Stimulated activated naive CD4-positive, alpha-beta T cell (primary cell): ENCODE data around the gene STYK1.
"Not testable (repeated sequence)": the region's sequence is repeated elsewhere in the genome, so short reads cannot be mapped to it uniquely, and the experiment has no call there.

Experiments used
- DNase-seq, 6 experiments: peaks; one replicate each; lab custom pipeline; 2025; lab: John Stamatoyannopoulos, UW

STYK1 gene

DNA sequence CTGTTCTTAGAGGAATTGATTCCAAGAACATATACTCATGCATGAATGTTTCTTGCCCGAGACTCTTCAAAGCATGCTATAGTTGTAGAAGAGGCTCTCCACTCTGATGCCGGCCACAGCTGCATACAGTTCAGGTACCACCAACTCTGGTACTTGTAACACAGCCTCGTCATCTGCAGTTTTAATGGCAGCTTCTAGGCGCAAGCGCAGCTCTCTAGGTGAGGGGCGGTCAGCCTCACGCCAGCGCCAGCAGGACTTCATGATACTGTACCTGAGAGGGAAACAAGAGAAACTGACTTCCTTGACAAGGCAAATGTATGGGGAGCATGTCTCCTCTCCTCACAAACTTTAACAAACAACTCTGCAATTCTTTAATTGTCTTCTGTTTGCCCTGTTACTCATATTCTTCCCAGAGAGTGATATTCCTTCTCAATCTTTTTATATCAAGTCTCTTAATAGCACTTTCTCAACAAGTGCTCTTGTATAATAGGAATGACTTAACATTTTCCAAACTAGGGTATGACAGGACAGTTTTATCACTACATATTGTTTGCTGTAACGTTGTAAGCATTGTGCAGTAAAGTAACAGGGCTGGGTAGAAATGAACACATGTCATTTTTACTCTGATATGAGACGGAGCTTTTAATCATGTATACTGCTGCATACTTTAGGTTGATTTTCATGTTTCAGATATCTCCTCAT lies 53.6 kb downstream of the STYK1 start:
- no peak for DNase-seq

DNA sequence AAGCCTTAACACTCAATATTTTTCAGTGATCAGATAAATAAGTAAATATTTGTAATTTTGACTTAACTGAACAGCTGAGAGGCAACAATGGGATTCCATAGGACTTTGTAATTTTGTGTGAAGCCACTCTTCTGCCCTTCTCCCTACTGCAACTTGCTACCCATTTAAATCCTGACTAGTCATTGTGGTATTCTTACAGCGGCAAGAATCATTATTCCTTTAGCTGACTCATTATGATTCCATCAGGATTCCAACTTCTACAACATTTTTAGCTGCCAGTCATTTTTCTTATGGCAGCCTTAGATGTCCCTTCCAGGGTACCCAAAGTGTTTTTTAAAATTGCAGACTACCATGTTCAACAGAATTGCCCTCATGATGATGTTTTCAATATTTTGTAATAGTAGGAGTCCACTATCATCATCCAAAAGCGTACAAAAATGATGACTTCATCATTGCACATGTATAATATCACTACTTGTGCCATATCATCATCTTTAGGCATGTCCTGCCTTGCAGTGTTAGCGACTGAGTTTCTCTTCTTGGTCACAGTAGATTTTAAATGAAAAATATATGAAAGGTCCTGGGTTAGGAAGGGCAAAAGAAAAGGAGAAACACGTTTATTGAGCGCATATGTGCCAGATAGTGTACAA lies 55.4 kb downstream of the STYK1 start:
- no peak for DNase-seq

DNA sequence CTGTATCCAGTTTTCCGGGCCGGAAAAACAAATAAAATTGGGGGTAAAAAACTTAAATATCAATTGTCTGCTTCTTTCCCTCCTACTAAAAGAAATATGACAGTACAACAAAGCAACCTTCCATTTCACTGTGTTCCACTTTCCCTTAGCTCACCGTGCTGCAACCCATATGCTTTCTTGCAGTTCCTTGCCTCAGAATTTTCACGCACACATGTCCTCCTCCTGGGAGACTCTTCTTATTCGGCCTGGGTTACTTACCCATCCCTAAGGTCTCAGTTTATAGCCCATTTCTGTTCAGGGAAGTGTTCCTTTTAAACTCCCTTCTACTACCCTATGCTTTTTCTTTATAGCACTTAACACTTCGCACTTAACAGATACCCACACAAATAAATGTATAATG lies 56.0 kb downstream of the STYK1 start:
- DNase-seq = no peak

DNA sequence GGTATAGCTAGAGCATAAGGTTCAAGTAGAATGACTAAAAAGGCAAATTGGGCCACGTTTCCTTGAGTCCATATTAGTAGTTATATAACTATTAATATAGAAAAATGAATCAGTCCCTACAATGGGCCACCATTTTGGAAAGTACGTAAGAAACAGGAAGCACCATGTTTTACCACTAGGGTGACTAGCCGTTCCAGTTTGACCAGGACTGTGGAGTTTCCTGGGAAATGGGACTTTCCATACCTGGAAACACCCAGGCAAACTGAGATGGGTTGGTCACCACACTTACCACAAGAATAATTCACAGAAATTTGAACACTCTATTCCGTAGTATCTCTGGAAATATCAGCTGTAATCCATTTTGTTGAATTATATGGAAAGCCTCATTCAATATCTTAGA lies 58.3 kb downstream of the STYK1 start:
- no peak for DNase-seq

DNA sequence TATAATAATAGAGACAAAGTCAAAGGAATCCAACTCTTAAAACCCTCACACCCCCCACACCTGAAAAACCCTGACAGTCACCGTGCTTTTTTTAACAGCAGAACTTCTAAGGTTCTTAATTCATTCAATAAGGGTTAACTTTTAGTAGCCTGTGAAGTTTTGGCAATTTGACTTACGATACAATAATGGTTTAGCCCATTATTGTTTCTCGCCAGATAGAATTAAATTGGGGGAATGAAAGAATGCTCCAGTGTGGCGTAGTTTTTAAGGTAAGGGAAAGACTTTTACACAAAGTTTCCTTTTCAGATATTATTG lies 59.8 kb downstream of the STYK1 start:
- DNase-seq = no peak

DNA sequence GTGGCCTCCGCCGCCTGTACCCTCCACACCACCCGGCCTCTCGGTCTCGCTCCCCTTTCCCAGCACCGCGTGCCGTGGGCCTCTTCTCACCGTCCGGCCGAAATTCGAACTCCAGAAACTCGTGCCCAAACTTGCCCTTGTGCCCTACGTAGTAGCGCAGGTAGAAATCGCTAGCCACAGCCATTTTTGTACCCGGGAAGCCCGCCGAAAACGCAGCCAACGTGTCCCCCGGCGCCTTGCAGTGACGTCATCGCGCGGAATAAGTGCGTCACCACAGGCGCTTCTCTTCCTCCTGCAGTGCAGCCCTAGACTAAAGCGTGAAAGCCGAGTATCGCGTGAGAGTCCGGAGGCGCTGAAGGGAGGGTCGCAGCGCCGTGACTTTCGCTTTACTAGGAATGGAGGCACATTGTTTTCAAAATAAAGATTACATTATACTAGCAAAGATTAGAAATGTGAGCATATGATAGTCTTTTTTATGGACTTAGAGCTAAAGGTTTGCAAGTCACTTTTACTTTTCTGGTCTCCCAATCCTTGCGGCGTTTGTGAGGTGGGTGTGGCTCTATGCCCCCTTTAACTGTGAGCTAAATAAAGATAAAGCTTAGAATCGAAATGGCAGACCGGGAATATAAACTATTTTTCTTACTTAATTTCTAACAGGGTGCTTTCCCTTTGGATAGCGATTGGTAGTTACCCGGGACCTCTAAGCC lies 60.4 kb downstream of the STYK1 start, which contains the start of gene MAGOHB:
Gene MAGOHB (minus strand): TSS at position 261 of the 707 bp plus-strand sequence. CDS start 77 bp downstream, at position 184.
- DNase-seq = peak; percentile 93 to 99 (median 96)

DNA sequence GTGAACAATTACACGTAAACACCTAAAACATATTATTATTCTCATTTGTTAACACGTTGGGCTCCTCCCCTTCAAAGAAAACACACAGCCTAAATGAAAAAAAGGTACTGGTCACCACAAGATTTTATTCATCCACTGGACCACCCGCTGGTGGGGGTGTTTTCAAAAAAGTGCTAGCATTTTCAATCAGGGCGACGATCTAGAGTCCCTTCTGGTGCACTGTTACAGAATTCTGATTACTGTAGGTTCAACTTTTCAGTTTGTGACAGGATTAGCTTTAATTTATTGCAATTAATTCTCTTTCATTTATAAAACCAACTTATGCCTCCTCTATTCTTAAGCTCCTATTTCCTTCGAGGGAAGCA lies 60.9 kb downstream of the STYK1 start:
- no peak for DNase-seq

DNA sequence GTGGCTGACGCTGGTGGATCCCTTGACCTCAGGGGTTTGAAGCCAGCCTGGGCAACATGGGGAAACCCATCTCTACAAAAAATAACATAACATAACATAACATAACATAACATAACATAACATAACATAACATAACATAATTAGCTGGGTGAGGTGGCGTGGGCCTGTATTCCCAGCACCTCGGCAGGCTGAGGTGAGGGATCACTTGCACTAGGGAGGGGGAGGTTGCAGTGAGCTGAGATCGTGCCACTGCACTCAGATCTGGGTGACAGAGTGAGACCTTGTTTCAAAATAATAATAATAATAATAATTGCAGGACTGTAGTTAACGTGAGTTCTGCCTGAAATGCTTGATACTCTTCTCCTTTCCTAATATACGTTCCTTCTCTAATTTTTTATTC lies 61.7 kb downstream of the STYK1 start:
- no peak for DNase-seq

DNA sequence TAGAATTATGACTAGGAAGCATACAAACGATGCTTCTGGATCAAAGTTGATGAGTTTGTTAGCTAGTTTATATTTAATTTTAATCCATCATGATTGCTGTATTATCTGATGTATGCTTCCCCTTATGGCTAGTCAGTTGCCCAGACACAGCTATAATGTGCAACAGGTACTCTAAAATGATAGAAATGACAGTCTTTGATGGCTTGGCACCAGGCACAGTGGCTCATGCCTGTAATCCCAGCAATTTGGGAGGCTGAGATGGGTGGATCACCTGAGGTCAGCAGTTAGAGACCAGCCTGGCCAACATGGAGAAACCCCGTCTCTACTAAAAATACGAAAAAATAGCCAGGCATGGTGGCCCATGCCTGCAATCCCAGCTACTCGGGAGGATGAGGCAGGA lies 62.6 kb downstream of the STYK1 start:
- DNase-seq = not testable (repeated sequence)

DNA sequence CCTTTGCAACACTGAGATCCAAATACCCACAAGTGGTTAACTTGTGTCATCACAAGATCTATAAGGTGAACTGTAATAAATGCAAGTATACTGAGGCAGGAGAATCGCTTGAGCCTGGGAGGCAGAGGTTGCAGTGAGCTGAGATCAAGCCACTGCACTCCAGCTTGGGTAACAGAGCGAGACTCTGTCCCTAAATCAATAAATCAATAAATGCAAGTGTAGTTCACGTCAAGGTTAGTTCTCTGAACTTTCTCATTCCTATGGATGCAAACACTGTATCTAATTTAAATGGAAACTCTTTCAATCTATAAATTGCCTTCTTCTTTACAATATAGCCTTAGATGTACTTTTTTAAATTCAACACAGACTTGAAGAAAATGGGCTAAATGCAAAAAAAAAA lies 63.7 kb downstream of the STYK1 start:
- DNase-seq = no peak

DNA sequence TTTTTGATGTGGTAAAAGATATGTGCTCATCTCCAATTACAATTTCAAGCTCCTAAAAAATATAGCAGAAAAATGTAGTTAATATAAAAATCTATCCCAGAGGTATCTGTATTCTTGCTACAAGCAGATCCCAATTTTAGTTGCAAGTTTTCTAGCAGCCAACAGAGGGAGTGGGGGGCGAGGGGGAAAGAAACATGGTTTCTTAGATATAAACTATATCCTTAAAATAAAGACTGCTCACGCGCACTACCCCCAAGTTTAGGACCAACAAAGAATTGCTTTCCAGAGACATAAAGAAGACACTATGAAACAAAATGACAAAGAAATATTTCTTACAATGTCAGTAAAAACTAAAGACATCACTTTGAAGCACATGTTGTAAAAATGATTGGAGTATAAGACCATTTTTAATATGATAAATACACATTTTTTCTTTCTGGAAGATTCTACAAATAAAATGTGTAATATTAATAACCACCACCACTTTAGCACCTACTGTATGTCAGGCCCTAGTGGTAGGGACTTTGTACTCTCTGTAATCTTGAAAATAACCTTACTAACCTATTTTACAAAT lies 65.9 kb downstream of the STYK1 start:
- DNase-seq = peak in 1 of 6 experiments; percentile 2

DNA sequence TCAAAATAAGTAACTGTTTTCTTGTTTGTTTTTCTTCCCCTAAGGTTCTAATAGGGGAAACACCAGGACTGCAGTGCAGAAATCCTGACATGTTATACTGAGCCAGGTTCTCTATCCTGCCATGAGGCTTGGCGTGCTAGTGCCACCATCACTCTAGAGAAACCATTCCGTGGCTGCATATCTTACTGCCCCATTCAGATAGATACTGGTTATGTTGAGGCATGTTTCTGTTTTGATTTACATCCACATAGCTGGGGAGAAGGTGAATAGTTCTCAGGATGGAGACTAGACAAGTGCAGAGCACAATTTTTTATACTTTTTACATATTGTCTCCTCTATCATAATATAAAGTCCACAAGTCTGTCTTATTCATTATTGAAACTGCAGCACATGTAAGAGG lies 72.0 kb downstream of the STYK1 start:
- no peak for DNase-seq

DNA sequence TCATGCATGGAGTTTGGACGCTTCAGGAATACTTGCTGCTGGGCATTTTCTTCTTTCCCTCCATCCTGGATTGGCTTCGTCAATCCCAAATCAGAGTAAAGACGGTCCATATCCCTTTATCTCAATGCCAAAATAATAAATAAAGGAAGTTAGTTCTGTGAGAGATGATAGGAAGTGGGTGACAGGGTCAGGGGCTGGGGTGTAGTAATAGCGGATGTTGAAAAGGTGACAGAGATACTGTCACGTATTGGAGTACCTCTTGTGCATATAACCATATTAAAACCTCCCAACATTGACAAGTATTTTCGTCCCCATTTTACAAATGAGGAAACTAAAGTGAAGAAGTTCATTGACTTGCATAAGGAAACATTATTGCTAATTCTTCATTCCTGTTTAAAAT lies 72.9 kb downstream of the STYK1 start:
- DNase-seq = no peak

DNA sequence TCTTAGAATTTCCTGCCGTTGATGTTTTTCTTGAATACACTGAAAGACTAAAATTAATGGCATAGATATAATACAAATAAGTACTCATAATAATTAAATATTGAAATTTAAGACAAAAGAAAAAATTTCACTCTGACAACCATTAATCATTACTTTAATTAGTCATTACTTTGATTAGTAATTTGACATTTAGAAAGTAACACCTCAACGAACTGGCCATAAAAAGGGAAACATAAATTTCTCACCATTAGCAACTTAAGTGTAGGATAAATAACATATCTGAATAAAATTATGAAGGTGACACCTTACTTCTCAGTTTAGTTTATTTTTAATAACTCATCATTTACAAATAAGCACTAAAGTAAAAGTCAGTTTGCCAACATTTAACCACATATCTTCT lies 78.0 kb downstream of the STYK1 start:
- no peak for DNase-seq

DNA sequence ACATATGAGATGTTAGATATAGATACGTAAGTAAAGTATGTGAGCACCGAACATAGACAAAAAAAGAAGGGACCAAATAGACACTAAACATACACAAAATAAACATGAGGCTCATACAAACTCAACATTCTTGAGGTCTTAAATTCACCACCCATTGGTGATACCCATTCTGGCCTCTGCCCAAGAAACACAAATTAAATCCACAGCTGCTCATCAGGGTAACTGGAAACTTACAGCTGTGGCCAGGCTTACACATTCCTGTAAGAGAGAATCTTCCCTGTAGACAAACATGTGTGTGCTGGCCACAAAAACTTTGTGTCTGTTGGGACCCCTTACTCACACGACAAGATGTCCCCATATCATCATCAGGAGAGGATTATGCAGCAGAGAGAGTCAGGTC lies 82.9 kb downstream of the STYK1 start:
- DNase-seq = no peak

DNA sequence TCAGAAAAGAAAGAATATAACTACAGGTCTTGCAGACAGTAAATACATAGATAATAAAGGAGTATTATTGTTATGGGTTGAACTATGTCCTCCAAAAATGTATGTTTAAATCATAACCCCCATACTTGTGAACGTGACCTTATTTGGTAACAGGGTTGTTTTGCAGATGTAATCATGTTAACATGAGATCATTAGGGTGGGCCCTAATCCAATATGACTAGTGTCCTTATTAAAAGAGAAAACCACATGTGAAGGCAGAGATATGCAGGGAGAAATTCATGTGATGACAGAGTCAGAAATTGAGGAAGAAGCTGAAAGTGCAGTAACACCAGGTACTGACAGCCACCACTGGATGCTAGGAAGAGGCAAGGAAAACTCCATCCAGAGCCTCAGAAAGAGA lies 89.4 kb downstream of the STYK1 start:
- no peak for DNase-seq

DNA sequence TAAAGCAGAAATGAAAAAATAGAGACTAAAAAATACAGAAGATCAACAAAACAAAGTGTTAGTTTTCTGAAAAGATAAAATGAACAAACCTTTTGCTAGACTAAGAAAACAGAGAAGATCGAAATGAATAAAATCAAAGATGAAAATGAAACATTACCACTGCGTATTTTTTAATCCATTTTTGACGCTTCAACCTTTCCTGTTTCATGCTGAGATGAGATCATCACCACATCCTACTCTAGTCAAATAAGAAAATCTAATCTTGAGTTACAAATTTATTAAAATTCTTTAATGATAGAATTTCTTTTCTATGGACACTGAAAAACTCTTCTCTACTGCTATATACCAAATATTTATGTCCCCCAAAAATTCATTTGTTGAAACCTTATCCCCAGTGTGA lies 91.1 kb downstream of the STYK1 start:
- DNase-seq = no peak

DNA sequence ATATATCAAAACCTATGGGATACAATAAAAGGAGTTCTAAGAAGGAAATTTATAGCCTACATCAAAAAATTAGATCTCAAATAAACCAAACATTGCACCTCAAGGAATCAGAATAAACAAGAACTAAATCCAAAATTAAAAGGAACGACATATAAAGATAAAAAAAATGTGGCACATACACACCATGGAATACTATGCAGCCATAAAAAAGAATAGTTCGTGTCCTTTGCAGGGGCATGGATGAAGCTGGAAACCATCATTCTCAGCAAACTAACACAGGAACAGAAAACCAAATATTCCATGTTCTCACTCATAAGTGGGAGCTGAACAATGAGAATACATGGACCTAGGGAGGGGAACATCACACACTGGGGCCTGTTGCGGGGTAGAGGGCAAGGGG lies 91.7 kb downstream of the STYK1 start:
- not testable (repeated sequence) for DNase-seq

DNA sequence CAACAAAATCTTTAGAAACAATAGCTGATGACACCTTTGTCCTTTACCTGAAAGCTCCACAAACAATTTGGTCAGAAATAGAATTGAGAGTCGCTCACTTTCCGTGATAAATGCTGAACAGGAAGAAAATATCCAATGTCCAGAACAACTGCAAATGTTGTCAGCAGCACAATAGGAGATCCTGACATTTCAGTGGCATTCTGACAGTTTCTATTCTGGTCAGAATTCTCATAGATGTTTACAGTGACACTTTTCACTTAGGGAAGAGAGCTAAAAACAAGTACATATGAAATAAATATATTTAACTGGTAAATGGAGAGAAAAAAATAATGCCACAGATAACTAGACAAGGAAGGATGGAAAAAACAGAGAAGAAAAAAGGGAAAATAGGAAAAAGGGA lies 99.5 kb downstream of the STYK1 start:
- no peak for DNase-seq

DNA sequence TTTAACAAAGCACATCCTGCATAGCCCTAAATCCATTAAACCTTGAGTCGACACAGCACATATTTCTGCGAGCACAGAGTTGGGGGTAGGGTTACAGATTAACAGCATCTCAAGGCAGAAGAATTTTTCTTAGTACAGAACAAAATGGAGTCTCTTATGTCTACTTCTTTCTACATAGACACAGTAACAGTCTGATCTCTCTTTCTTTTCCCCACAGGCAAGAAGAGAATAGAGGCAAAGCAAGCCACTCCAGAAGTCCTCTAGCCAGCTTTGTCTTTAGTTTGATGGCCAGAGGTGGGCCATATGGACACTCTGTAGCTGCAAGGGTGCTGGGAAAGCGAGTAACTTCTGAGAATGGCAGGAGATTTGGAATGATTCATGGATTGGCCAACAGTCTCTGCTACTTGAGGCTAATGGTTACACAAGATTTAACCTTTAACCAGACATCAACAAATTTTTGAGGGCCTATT lies 101.8 kb downstream of the STYK1 start:
- DNase-seq = not testable (repeated sequence)

DNA sequence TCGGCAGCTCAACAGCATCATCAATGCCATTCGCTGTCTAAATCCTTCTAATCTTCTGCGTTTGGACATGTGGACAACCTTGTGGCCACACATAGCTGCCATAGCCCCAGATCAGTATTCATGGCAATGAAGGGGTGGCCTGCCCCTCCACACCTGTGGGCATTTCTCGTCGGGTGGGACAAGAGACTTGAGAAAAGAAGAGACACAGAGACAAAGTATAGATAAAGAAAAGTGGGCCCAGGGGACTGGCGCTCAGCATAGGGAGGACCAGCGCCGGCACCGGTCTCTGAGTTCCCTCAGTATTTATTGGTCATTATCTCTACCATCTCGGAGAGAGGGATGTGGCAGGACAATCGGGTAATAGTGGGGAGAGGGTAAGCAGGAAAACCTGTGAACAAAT lies 102.7 kb downstream of the STYK1 start:
- no peak for DNase-seq
